HT-29 (cell line): ENCODE results near the gene PAX8. TPM values are rescaled to one million over a fixed set of nuclear protein-coding genes. Genes with fewer than 3 reads are reported as not detected.
A peak's percentile ranks its signal among the peaks of the same experiment; 100 is the strongest.

Experiments used
- DNase-seq: peaks from one replicate; pipeline ENCODE4 v3.0.0-alpha.2; 2015; ENCODE audit warnings: low spot score
- total RNA-seq: library from RNA; depleted of rRNA; stranded (reverse); fragments of >200 nt; shearing (Covaris generic); gene quantifications from 2 replicates; pipeline ENCODE4 v1.2.3, GENCODE V29; 2014

PAX8 gene
- total RNA-seq, 1 experiment from 2014 or later = 3.4 TPM

DNA sequence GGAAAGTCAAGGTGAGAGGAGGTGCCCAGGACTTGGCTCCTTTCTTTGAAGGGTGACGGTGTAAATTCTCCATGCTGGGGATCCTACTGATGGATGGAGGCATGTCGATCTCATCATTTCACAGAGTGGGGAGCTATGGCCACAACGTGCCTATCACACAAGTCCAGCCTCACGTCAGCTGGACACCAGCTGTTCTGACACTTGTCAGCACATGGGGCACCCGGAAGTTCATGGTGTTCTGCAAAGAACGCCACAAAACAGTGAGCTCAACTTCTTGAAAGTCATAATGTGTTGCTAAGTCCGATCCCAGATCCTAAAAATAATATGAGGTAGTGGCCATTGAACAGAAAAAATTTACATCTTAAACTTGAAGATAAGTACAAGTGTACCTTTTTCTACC is 12.3 kb downstream of the PAX8 start:
- DNase-seq = no peak

GRCh38 chr2:113264713-113265403 is 13.9 kb downstream of the PAX8 start:
- DNase-seq = no peak

- DNase-seq = no peak
These were observed 15.2 kb downstream of the PAX8 start for GRCh38 chr2:113263546-113263945.

DNA sequence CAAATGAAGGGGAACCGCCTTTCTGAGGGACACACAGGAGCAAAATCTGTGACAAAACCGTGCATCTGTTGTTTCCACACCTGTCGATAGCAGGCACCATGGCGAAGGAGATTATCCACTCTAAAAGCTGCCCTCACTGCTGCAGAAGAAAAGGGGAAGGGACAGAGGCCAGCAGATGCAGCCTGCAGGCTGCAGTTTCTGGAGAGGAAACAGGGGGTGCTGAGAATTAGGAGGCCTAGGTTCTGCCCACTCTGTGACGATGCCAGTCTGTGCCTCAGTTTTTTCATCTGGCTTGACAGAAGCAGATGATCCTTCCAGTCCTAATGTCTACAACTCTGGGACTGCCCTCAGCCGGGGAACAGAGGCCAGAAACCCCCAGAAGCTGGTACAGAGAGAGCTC is 17.7 kb downstream of the PAX8 start:
- DNase-seq = no peak

DNA sequence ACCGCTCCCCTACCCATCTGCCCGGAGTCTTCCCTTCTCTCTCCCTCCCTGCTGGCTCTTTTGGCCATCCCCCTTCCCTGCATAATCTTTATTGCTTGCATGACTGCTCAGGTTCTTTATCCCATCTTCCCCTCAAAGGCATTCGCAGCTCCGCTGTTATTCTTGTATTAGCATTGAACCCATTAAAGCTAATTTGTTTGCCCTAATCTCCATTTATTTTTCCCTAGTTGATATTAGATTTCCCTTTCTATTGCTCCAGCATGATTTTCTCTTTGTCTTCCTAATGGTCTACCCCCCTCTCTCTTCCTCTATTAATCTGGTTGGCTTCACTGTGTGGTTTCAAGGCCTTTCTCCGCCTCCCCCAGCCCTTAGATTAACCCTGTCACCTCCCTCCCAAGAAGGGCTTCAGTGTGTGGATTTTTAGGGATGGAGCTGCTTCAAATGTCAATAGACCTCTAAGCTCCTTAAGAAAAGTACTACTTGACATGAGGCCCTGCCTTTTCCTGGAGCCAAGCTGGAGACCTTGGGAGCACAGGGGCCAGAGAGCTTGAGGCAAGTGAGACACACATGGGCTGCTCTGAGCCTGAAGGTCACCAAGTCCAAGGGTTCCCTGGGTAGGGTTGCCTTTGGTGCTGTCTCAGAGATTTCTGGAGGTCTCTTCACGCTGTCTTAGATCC is 20.1 kb downstream of the PAX8 start:
- DNase-seq = no peak

DNA sequence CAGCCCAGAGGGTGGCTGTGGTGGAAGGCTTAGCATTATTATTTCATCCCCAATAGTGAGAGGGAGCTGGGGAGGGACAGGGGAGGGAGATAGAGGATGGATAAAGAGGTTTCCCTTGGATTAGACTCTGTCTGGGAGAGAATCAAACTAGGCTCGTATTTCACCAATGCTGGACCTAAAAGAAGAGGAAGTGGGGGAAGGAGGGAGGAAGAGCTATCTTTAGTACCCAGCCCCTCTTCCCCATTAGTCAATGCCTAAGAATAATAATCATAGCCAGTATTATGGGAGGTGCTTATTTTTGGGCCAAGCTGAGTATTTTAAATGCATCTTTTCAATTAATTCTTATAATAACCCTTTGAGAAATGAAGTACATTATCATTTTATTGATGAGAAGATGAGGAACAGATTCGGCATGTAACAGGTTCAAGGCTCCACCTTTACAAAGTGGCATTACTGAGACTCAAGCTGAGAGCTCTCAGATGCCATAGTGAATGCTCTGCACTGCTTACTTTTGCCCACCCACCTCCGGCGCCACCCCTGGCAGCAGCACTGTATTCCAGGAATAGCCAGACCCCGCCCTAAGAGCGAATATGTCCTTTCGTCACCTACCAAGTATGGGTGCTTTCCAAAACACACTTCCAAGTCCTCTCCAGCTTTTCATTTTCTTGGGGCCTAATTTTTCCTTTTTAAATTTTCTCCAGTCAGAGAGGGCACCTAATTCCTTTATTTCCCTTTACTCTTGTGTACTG is 21.0 kb downstream of the PAX8 start:
- DNase-seq = peak; percentile 72

DNA sequence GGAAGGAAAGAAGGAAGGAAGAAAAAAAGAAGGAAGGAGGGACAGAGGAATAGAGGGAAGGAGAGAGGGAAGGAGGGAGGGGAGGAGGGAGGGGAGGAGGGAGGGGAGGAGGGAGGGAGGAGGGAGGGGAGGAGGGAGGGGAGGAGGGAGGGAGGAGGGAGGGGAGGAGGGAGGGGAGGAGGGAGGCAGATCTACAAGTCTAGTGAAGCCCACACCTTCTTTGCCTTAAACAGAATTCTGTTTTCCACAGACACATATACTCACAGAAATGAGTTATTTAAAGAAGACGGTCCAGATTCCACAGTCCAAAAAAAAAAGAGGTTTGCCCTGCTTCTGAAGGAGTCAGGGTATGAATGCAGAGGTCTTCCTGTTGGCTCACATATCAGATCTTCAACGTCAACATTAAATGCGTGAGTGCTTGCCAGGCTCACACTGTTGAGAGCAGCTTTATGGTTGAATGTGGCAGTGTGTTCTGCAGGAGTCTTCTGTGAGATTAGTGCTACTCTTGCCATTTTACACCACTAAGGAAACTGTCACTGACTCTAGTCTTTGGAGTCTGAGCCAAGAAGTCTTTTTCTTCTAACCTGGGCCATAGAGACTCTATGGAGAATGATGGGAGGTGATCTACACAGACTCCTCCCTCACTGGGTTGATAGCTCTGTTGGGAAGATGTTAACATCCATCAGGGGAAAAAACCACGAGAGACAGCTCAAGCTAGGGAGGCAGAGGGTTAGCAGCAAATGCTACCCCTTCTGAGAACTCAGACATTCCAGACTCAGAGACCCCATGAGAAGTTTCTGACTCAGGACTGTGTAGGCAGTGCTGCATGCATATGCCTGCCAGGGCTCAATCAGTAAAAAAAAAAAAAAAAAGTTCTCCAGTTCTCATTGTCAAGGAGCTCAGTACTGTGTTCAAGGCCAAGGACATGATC is 23.3 kb downstream of the PAX8 start:
- no peak for DNase-seq

GRCh38 chr2:113253453-113253852 is 25.3 kb downstream of the PAX8 start:
- DNase-seq = no peak

GRCh38 chr2:113252047-113252590 is 26.6 kb downstream of the PAX8 start:
- no peak for DNase-seq

DNA sequence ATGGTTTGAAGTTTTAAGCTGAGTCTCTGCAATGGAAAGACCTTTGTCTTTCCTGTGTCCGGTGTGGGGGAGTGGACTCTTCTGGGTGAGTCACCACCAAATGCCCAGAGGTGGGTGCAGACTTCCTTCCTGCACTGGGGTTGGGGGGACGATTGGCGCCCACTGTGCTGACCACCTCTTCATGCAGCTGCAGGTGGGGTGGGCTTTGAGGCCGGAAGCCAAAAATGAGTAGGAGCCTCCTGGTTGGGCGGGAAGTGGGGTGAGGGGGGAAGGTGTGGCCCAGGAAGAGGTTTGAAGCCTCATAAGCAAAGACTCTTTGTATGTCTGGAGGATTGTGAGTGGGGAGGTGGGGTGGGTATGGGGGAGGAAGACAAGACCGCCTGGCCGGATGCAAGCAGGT is 27.6 kb downstream of the PAX8 start:
- no peak for DNase-seq

- peak; percentile 83 for DNase-seq
These were observed 29.5 kb downstream of the PAX8 start for GRCh38 chr2:113248997-113249770.

- DNase-seq = no peak
These were observed 32.1 kb downstream of the PAX8 start for GRCh38 chr2:113246606-113247005.

- no peak for DNase-seq
These were observed 33.4 kb downstream of the PAX8 start for GRCh38 chr2:113245276-113245711.

DNA sequence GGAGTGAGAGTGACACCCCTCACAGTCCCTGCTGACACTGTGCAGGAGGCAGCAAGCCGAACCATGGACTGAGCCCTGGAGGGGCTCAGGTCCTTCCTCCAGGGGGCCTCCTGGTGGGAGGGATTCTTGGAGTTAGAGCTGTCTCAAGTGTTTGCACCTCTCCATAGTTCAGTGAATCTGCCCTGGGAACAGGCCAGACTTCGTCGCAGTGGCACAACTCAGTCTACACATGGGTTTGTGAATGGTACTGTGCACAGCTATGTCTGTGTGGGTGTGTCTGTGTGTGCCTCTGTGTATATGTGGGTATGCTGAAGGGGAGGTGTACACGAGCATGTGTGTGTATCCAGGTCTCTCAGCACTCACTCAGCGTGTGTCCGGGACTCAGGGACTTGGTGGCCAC is 36.4 kb downstream of the PAX8 start:
- no peak for DNase-seq

DNA sequence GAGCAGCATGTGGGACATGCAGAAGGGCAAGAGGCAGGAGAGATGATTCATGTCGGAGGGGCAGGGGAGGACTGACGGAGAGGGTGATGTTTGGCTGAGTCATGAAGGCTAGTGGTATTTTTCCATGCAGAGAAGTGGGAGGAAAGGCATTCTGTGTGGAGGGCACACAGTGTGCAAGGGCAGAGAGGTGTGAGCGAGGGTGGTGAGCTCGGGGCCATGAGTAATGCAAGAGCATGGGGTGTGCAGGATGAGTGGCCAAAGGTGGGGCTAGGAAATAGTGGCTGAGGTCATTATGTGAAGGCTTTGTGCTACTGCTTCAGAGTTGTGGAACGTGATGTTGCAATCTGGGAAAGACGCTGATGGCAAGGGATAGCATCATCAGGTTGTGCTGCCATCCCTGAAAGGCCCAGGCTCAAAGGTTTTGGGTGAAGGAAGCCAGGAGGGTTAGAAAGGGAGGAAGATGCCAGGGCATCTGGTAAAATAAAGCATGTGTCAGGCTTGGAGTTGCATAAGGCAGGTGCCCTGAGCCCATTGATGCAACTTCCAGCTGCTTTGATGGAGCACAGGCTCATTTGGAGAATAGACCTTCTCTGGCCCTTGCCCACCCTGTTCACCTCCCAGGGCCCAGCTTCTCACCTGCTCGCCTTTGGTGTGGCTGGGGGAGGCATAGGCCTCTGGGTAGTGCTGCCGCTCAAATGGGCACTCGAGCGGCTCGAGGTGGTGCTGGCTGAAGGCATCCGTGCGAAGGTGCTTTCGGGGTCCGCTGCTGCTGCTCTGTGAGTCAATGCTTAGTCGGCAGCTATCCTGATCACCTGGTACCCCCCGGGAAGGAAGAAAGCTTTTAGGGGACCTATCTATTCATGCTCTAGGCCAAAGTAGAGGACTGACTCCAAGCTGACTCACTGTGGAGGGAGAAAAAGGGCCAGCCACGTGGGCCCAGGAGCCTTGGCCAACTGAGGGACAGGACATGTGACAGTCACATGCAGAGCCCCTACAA is 37.5 kb downstream of the PAX8 start:
- DNase-seq = peak; percentile 87

- peak; percentile 84 for DNase-seq
These were observed 38.4 kb downstream of the PAX8 start for GRCh38 chr2:113240150-113240914.

GRCh38 chr2:113238871-113239839 is 39.6 kb downstream of the PAX8 start:
- DNase-seq = no peak
